GM18868 (cell line): ENCODE measurements around the gene FAM9C.
A peak's percentile ranks its signal among the peaks of the same experiment; 100 is the strongest.
"Not testable (repeated sequence)": the region's sequence is repeated elsewhere in the genome, so short reads cannot be mapped to it uniquely, and the experiment has no call there.

Experiments
- ATAC-seq: cut with Tn5 transposase; IDR thresholded peaks from one replicate; pipeline ENCODE4 v1.9.1; 2021; ENCODE audit warnings: mild to moderate bottlenecking, moderate library complexity; ENCODE audit not compliant: unreplicated experiment

The FAM9C gene

GRCh38 chrX:13076176-13076961 lies 31.9 kb upstream of the FAM9C start:
- ATAC-seq, result peak; percentile 69

DNA sequence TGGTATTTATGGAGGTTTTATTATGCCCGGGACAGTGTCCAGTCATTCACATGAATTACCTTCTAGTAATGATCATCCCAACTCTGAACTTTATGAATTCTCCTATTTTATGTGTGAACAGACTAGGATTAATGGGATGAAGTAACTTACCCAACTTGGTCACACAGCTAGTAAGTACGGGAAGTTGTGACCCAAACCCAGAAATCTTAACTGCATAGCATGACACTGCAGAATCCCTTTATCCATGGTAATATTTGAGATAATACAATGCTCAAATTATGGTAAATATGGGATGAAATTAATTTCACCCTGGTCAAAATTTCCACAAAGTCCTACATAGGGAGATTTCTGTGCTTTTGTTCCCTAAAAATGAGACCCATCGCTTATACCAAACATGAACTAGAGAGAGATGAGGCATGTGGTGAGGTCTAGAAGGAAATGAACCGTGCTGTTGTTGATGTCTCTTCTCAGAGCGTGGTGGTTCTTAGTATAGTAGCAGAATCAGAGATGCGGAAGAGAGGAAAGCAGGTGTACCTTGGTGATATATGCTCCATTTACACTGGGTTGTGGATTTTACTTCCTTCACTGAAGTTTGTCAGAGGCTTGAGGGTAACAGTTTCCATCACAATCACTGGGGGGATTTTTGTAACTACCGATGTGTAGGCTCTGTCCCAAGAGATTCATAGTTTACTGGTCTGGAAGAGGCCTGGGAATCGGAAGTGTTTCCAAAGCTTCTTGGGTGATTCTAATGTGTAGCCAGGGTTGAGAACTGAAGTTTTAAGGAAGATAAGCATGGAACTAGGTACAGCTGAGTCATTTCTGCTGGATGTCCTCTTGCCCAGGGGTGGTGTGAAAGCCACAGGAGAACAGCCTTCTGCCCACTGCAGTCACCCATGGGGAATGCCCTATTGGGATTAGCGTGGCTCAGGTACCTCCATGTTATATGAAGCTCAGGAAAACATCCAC lies 30.2 kb upstream of the FAM9C start:
- peak; percentile 81 for ATAC-seq

DNA sequence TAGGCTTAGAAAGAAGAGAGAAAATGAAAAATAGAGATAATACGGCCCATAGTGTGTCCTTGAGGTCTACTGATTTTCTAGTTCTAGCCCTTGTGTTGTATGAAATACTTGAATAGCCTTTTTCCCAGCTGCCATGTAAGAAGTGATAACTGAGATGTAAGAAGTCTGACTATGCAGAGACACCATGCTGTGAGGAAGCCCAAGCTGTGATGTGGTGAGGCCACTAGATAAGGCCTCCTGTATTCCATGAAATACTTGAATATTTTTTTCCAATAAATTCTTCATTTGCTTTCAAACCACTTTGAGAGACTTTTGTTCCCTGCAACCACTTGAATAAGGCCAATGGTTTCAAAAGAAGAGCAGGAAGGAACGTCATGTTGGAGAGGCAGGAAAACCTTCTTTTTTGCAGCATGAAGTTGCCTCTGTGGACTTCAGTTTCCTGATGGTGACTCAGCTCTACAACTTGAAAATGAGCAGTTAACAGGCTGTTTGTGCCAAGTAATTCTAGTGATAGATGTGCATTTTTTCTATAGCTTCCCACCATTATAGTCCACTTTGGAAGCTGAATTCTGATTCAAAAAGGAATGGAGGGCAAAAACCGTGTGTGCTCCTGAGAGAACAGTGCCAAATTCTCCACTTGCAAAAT lies 25.5 kb upstream of the FAM9C start:
- ATAC-seq, result no peak

DNA sequence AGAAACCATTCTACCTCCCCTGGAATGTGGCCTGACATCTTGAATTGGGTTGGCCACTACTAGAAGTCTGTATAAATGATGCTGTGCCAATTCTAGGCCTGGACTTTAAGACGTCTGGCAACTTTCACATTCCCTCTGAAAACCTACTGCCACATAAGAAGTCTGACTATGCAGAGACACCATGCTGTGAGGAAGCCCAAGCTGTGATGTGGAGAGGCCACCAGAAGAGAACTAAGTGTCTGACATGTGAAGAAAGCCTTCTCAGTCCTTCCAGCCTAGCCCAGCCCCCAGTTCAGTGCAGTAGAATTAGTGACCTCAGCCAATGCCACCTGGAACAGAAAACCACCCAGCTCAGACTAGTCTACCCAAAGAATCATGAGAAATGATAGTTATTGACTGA lies 24.2 kb upstream of the FAM9C start:
- ATAC-seq, result no peak

GRCh38 chrX:13067773-13068172 lies 23.4 kb upstream of the FAM9C start:
- ATAC-seq, result no peak

DNA sequence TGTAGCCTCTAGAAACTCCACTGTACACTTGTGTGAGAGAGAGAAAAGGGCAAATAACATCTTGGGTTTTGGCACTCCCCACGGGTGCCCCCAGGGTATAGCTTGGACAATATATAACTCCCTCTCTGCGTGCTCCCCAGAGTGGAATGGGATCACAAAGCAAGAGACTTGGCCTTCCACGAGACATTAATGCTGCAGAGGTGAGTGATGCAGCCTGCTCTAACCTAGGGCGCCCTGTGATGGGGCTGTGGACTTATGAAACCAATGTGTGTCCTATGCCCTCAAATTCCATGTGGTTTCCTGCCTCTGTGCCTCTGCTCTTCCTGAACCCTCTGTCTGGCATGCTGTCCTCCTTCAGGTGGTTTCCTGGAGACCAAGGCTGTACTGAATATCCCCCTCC lies 22.0 kb upstream of the FAM9C start:
- no peak for ATAC-seq

DNA sequence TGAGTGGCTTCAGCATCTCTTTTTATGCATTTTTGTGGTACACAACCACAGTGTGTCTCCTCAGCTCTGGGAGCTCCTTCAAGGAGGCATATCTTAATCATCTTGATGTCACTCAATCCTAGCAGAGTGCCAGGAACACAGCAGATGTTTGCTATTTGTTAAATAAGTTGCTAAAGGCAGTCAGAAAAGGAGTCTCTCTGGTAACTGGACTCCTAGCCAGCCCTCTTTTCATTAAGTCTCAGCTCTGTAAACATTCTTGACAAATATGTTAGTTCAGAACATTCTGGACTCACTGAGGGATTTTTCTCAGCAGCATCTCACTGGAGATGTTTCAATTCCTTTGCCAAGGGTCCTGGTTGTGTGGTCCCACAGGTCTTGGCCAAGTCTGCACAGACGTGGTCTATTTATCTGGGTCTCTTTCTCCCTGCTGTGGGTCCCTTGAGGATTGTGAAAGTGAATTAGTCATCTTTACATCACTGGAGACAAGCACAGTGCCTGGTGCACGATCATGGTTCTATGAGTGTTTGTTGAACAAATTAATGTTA lies 20.3 kb upstream of the FAM9C start:
- ATAC-seq, result no peak

GRCh38 chrX:13063124-13063523 lies 18.7 kb upstream of the FAM9C start:
- ATAC-seq, result not testable (repeated sequence)

- not testable (repeated sequence) for ATAC-seq
These were observed 17.9 kb upstream of the FAM9C start for GRCh38 chrX:13062331-13062730.

- not testable (repeated sequence) for ATAC-seq
These were observed 16.8 kb upstream of the FAM9C start for GRCh38 chrX:13061215-13061708.

- no peak for ATAC-seq
These were observed 15.4 kb upstream of the FAM9C start for GRCh38 chrX:13059637-13060499.

- ATAC-seq, result no peak
These were observed 11.1 kb upstream of the FAM9C start for GRCh38 chrX:13055486-13055885.

DNA sequence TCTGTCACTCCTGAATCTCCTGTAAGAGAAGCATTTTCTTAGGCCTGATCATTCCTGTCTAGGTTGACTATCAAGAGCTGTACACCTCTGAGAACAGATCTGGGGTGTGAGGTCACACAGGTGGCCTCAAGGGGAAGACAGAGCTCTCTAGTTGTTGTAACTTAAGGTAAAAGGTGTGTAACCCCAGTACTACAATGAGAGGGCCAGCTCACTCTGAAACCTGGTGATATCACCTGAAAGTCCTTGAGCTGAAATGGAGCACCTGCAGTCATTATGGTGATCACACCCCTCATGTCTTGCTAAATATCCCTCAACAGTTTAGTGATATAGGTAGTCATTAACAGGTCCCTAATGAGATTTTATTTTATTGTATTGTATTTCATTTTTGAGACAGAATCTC lies 8.8 kb upstream of the FAM9C start:
- no peak for ATAC-seq

DNA sequence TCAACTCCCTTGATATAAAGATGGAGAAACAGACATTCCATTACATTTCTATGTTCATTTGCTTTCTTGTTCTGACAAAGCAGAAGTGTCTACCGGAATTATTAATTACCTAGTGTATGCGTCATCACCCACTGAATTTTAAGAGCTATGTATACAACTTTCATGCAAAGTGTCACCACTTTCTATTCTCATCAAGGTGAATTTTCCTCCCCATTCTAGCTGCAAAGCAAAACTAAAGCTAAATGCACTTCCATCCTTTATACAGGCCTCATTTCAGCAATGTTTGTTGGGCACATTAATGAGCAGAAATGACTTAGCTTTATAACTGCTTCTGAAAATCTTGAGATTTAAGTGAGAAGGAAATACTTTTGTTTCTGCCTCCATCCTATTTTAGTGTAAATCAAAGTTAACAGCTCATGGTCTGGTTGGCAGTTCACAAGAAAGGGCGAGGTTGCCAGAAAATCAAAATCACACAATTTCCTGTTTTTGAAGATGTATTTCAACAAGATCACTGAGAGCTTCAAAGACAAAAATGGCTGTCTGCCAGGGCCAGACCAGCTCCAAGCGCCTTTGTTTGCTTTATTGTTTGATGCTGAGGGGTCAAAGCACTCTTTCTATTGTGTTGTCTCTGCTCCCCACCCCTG lies 7.2 kb upstream of the FAM9C start:
- peak; percentile 66 for ATAC-seq

GRCh38 chrX:13051167-13051528 lies 6.7 kb upstream of the FAM9C start:
- no peak for ATAC-seq

DNA sequence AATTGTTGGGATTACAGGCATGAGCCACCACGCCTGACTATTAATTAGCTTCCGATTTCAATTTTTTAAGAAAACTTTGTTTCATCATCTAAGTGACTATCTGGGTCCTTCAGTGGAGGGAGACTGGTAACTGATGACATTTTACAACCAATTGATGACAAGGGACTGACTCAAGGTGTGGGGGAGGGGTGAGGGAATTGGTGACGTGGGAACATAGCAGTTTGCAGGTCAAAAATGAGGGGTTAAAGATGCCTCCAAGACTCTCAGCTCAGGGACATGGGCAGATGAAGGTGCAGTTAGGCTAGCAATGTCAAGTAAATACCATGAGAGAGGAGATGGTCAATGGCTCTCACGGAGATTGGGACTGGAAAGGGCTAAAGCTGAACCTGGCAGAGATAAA lies 5.7 kb upstream of the FAM9C start:
- ATAC-seq, result no peak

GRCh38 chrX:13048280-13048679 lies 3.9 kb upstream of the FAM9C start:
- no peak for ATAC-seq

DNA sequence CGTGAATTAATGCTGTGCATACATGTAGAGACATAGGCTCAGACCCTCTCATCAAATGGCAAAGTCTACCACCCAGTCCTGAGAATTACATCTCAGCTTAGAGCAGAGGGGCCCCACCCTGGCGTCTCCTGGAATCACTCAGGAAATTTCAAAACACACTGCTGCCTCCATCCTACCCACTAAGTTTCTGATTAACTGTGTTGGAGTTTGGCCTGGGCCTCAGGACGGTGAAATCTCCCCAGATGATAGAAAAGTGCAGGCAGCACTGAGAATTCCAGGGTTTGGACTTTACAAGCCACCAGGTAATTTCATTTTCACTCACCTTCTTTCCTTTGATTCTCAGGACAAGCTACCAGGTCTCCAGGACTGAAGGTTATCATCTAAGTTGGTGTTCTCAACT lies 3.3 kb upstream of the FAM9C start:
- no peak for ATAC-seq

DNA sequence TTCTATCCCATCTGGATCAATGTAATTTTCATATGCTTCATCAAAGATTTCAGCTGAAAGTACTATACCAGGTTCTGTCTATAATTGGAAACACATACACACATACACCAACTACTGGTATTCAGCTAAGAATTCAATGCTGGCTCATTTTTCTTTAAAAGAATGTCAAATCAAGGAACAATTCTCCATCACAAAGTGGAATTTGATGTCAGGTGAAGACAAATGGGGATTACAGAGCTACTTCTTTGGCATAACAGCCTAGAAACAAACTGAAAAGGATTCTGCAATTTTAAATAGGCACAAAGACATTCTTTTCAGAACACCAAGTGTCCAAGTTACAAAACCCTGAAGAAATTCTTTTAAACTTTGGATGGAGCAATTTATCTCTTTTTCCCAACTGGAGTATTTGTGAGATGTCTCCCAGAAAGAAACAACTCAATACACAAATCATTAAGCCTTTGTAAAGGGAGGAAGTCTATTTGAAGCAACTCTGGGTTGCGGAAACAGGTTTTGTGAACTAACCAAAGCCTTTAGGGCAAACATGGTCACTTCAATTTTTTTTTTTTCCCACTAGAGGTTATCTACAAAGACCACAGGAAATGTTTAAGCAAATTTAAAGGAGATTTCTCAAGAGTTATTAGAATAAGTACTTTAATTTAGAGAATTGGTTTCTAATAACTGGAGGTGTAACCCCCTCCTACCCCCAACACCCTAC lies 1.9 kb upstream of the FAM9C start:
- no peak for ATAC-seq
